B cell (primary cell): ENCODE results near the gene GABPB2. TPM values are rescaled to one million over a fixed set of nuclear protein-coding genes. Genes with fewer than 3 reads are reported as not detected.

Experiments
- ATAC-seq: fragments of 200-7000 bp; cut with Tn5 transposase; one replicate; pipeline ENCODE4 v1.10.0; 2021; ENCODE audit warnings: low read depth, mild to moderate bottlenecking, moderate number of reproducible peaks, moderate library complexity
- CTCF ChIA-PET: fragments of 350-600 bp; sonication (Branson Sonifier 250); formaldehyde crosslinking; loops from one replicate; lab custom pipeline; 2021; ENCODE audit warnings: antibody characterized with exemption, inconsistent platforms; lab: Charles Lee
- POLR2A ChIA-PET: fragments of 350-600 bp; sonication (Branson Sonifier 250); formaldehyde crosslinking; loops from one replicate; lab custom pipeline; 2021; ENCODE audit warnings: antibody characterized with exemption; lab: Charles Lee
- DNase-seq: peaks from one replicate; pipeline ENCODE4 v3.0.0; 2013
- H2AFZ ChIP-seq: 2 replicates; pipeline ENCODE4 v1.6.1; 2012; ENCODE audit warnings: mild to moderate bottlenecking, low read depth, low read length; ENCODE audit not compliant: insufficient read depth, poor library complexity, severe bottlenecking
- H3K27ac ChIP-seq, 2 donors: 1 replicate in 1 of 2; 2 replicates in 1 of 2; pipeline ENCODE4 v1.5.1; 2012 to 2013; ENCODE audit warnings: low read length in 2 of 2, mild to moderate bottlenecking in 2 of 2, moderate library complexity in 1 of 2
- H3K27me3 ChIP-seq, 4 experiments: fragments of 200-600 bp in 1 of 4; sonication (generic) in 1 of 4; replicated peaks in 1 of 4; 1 replicate in 2 of 4; 2 replicates in 2 of 4; pipeline versions ENCODE4 v1.6.1 to v1.7.0; 2013 to 2016; ENCODE audit warnings: low read length in 3 of 4, mild to moderate bottlenecking in 2 of 4, mixed read lengths in 1 of 4, moderate library complexity in 1 of 4; ENCODE audit not compliant: insufficient read depth in 4 of 4, control insufficient read depth in 3 of 4; ENCODE audit errors: control extremely low read depth in 1 of 4
- H3K36me3 ChIP-seq, 2 experiments: replicated peaks in 1 of 2; 1 replicate in 1 of 2; 2 replicates in 1 of 2; pipeline versions ENCODE4 v1.6.1 to v1.7.1; 2013; ENCODE audit warnings: low read length in 1 of 2; ENCODE audit not compliant: insufficient read depth in 2 of 2, control insufficient read depth in 1 of 2; ENCODE audit errors: control extremely low read depth in 1 of 2, extremely low read depth in 1 of 2
- H3K4me1 ChIP-seq, 2 donors: fragments of 200-600 bp in 1 of 2; sonication (generic) in 1 of 2; 1 replicate in 1 of 2; 2 replicates in 1 of 2; pipeline versions ENCODE4 v1.5.1 to v1.6.1; 2013 to 2017; ENCODE audit warnings: low read length in 2 of 2; ENCODE audit not compliant: control insufficient read depth in 2 of 2, insufficient read depth in 2 of 2
- H3K4me2 ChIP-seq: replicated peaks from 2 replicates; pipeline ENCODE3; 2012; ENCODE audit warnings: mild to moderate bottlenecking, low read depth, low read length; ENCODE audit not compliant: poor library complexity, severe bottlenecking
- H3K4me3 ChIP-seq, 5 experiments: fragments of 200-600 bp in 1 of 5; sonication (generic) in 1 of 5; 1 replicate in 3 of 5; 2 replicates in 2 of 5; pipeline versions ENCODE4 v1.5.1 to v1.7.0; 2011 to 2016; ENCODE audit warnings: low read length in 4 of 5, mild to moderate bottlenecking in 4 of 5, low read depth in 2 of 5, control low read depth in 1 of 5, moderate library complexity in 1 of 5; ENCODE audit not compliant: insufficient read depth in 1 of 5; ENCODE audit errors: control extremely low read depth in 1 of 5, extremely low read depth in 1 of 5
- H3K79me2 ChIP-seq: fragments of 200-600 bp; sonication (generic); one replicate; pipeline ENCODE4 v1.6.0; 2016; ENCODE audit warnings: low read length; ENCODE audit not compliant: control insufficient read depth, insufficient read depth
- H3K9ac ChIP-seq: fragments of 200-600 bp; sonication (generic); 2 replicates; pipeline ENCODE4 v1.6.1; 2017; ENCODE audit warnings: mild to moderate bottlenecking, low read length, moderate library complexity
- H3K9me3 ChIP-seq, 3 donors: one replicate each; pipeline versions ENCODE4 v1.6.1 to v1.7.1; 2013; ENCODE audit warnings: low read length in 2 of 3; ENCODE audit not compliant: control insufficient read depth in 2 of 3, insufficient read depth in 1 of 3; ENCODE audit errors: control extremely low read depth in 1 of 3
- H4K20me1 ChIP-seq: 2 replicates; pipeline ENCODE4 v1.6.0; 2012; ENCODE audit warnings: mild to moderate bottlenecking, low read length; ENCODE audit not compliant: insufficient read depth, control insufficient read depth, poor library complexity, severe bottlenecking
- H3K27ac Mint-ChIP-seq: one replicate; pipeline ENCODE4 v1.8.0; 2021; ENCODE audit warnings: mixed read lengths
- H3K27me3 Mint-ChIP-seq: one replicate; pipeline ENCODE4 v1.8.0; 2021; ENCODE audit warnings: mixed read lengths
- H3K4me1 Mint-ChIP-seq: one replicate; pipeline ENCODE4 v1.8.0; 2021; ENCODE audit warnings: mixed read lengths
- H3K4me3 Mint-ChIP-seq: one replicate; pipeline ENCODE4 v1.8.0; 2021; ENCODE audit warnings: mixed read lengths
- H3K9me3 Mint-ChIP-seq: one replicate; pipeline ENCODE4 v1.8.0; 2022; ENCODE audit warnings: mixed read lengths; ENCODE audit not compliant: insufficient read depth
- EZH2 ChIP-seq: IDR thresholded peaks from 2 replicates; pipeline ENCODE4 v1.6.1; 2012; ENCODE audit warnings: borderline replicate concordance, low read depth, mild to moderate bottlenecking, moderate library complexity, low read length; ENCODE audit not compliant: insufficient read depth, poor library complexity, severe bottlenecking
- WGBS: methylation state at CpG from one replicate; pipeline ENCODE4 v1.1.5; 2013; ENCODE audit warnings: missing lambda C conversion rate; ENCODE audit not compliant: insufficient coverage; 5-methylcytosine and 5-hydroxymethylcytosine counted together
- intact Hi-C: fragments of 100-400 bp; cut with micrococcal nuclease; formaldehyde crosslinking; loops from one replicate; pipeline ENCODE4 v1.10.0; 2022
- polyA plus RNA-seq: library from polyadenylated mRNA; depleted of rRNA; stranded (reverse); fragments of >200 nt; gene quantifications from 2 replicates; pipeline ENCODE4 v1.2.3, GENCODE V29; 2012
- total RNA-seq, 2 donors: library from RNA; stranded (reverse); fragments of 120-200 nt in 1 of 2; gene quantifications; 1 replicate in 1 of 2; 2 replicates in 1 of 2; pipeline versions ENCODE4 v1.2.3 to v1.2.4, GENCODE V29; 2013 to 2022
- TF ChIP-seq, protein P1 (sequence below): fragments of 200-600 bp; IDR thresholded peaks from one replicate; pipeline ENCODE4 v1.8.0; 2022; ENCODE audit warnings: antibody characterized with exemption, mild to moderate bottlenecking

GABPB2 gene
- total and polyA plus RNA-seq, 2 donors (not counting 1 experiment from before 2014, with no cell fraction given) = 15.1 to 22.4 TPM

DNA sequence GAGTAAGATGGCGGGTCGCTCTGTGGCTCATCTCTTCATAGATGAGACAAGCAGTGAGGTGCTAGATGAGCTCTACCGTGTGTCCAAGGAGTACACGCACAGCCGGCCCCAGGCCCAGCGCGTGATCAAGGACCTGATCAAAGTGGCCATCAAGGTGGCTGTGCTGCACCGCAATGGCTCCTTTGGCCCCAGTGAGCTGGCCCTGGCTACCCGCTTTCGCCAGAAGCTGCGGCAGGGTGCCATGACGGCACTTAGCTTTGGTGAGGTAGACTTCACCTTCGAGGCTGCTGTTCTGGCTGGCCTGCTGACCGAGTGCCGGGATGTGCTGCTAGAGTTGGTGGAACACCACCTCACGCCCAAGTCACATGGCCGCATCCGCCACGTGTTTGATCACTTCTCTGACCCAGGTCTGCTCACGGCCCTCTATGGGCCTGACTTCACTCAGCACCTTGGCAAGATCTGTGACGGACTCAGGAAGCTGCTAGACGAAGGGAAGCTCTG lies 88.2 kb downstream of the GABPB2 start:
- Histone ChIP-seq H3K36me3 (peaks cover 1 to 26% of the 10 kb centered on the region in 2 experiments), H3K27ac (peak overlapping the region in 1 of 2 donors; percentile 79), H3K4me1 (peaks cover 30 to 38% of the 10 kb centered on the region in 2 donors), H3K9me3 (no peaks in the 10 kb centered on the region), H3K79me2 (peaks cover 42% of the 10 kb centered on the region), H2AFZ (no peak overlapping the region), H3K4me2 (peak overlapping the region; percentile 86), H3K4me3 (no peak overlapping the region), H3K9ac (peak overlapping the region; percentile 4), H3K27me3 (no peaks in the 10 kb centered on the region), H4K20me1 (peaks cover 10% of the 10 kb centered on the region)
- TF ChIP-seq, protein P1, sequence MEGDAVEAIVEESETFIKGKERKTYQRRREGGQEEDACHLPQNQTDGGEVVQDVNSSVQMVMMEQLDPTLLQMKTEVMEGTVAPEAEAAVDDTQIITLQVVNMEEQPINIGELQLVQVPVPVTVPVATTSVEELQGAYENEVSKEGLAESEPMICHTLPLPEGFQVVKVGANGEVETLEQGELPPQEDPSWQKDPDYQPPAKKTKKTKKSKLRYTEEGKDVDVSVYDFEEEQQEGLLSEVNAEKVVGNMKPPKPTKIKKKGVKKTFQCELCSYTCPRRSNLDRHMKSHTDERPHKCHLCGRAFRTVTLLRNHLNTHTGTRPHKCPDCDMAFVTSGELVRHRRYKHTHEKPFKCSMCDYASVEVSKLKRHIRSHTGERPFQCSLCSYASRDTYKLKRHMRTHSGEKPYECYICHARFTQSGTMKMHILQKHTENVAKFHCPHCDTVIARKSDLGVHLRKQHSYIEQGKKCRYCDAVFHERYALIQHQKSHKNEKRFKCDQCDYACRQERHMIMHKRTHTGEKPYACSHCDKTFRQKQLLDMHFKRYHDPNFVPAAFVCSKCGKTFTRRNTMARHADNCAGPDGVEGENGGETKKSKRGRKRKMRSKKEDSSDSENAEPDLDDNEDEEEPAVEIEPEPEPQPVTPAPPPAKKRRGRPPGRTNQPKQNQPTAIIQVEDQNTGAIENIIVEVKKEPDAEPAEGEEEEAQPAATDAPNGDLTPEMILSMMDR = no peak
- TF ChIP-seq EZH2 = no peak
- intact Hi-C loops = no loop called here
- CTCF ChIA-PET = interaction anchor here (1.5 to 9.6 kb wide), 5 partner anchors 9 to 134 kb away, joined by 4 to 227 read pairs (median 12); partner anchors contain the start of gene GABPB2
- H3K27me3 Mint-ChIP-seq = no peaks in the 10 kb centered on the region
- ATAC-seq (no peak), DNase-seq (no peak)
- H3K27ac Mint-ChIP-seq = peak overlapping the region; percentile 97
- H3K4me1 Mint-ChIP-seq = peaks cover 47% of the 10 kb centered on the region
- 91% methylated on average over 22 of the region's 22 CpGs for WGBS
- POLR2A ChIA-PET = interaction anchor here (0.6 kb wide), 1 partner anchor 33 kb away, joined by 4 read pairs; no protein-coding TSS in a partner anchor
- peak overlapping the region; percentile 99 for H3K4me3 Mint-ChIP-seq
- H3K9me3 Mint-ChIP-seq = no peaks in the 10 kb centered on the region

DNA sequence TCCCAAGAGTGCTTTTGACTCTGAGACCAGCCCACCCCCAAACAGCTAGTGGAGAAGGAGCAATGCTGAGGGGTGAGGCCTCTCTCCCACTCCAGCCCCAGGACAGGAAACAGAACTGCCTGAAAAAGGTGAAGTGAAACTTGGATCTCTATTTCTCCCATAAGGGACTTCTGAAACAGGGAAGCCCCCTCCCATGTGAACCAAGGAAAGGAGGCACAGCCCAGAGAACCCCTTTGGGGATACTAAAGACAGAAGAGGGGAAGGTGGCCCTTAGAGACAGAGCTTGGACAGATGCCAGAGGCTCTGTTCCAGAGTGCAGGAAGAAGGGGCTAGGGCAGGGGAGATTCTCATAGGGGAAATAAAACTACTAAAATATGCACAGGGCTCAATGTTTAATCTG lies 88.8 kb downstream of the GABPB2 start:
- intact Hi-C loops = no loop called here
- POLR2A ChIA-PET = no interaction called here
- TF ChIP-seq, protein P1 = no peak
- no peak for TF ChIP-seq EZH2
- Histone ChIP-seq H3K4me2 (peak overlapping the region; percentile 86), H3K36me3 (peaks cover 1 to 26% of the 10 kb centered on the region in 2 experiments), H3K4me1 (peaks cover 30 to 38% of the 10 kb centered on the region in 2 donors), H3K9ac (peak overlapping the region; percentile 4), H3K79me2 (peaks cover 42% of the 10 kb centered on the region), H2AFZ (no peak overlapping the region), H3K4me3 (no peak overlapping the region), H4K20me1 (peaks cover 10% of the 10 kb centered on the region), H3K27me3 (no peaks in the 10 kb centered on the region), H3K27ac (peak overlapping the region in 1 of 2 donors; percentile 79), H3K9me3 (no peaks in the 10 kb centered on the region)
- DNase-seq = no peak
- CTCF ChIA-PET = interaction anchor here (6.0 to 9.6 kb wide), 2 partner anchors 60 to 134 kb away, joined by 58 to 227 read pairs; no protein-coding TSS in a partner anchor
- Mint-ChIP-seq H3K4me3 (peak overlapping the region; percentile 47), H3K9me3 (no peaks in the 10 kb centered on the region), H3K27ac (peak overlapping the region; percentile 97), H3K27me3 (no peaks in the 10 kb centered on the region), H3K4me1 (peaks cover 50% of the 10 kb centered on the region)
- ATAC-seq = no peak
